Measurements from ENCODE around the gene ETNPPL. TPM values are rescaled to one million over a fixed set of nuclear protein-coding genes. Genes with fewer than 3 reads are reported as not detected.

Gene ETNPPL
- total RNA-seq, 4 donors from 2014 or later: not detected

Other genes starting within 250 kb of the ETNPPL start
- gene RPL34, start 142.5 kb downstream of the ETNPPL start, total RNA-seq: 1,000 to 10,000 TPM in 2 of 4 donors, 100 to 1,000 TPM in 2; 704 to 1,066 (median 979) TPM
- 10 to 100 TPM; 23.7 to 60.2 (median 39.4) TPM for gene OSTC, start 112.5 kb downstream of the ETNPPL start, total RNA-seq